ENCODE results near the gene DNAH17.

The DNAH17 gene

DNA sequence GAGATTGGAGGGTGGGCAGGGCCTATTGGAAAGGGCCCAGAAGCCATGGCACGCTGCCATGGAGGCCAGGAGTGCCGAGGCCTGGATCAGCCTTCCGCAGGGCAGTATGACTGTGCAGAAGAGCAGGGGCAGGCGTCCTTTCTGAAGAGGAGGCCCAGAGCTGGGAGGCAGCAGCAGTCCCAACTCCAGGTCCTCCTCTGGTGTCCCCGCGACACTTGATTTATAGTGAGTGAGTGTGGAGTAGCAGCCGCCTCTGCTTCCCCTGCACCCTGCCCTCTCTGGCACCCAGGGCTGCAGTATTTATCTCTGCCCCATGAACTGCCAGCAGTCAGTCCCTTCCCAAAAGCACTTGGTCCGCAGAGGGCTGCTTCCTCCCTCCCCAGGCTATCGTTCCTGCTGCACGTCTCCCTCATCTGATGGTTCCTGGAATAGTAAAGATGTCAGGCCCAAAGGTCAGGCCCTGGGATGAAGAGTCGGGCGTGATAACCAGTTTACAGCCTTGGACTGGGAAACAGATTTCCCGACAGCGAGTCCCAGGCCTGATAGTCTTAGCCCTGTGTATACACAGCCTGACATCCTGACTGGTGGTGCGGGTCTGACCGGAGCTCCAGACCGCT is 165.8 kb downstream of the DNAH17 start:
- no peak for DNase-seq (ENCODE audit: low read depth)

GRCh38 chr17:78409191-78409928 is 167.8 kb downstream of the DNAH17 start:
- DNase-seq (ENCODE audit: low read depth) = no peak

GRCh38 chr17:78408476-78409050 is 168.6 kb downstream of the DNAH17 start:
- no peak for DNase-seq (ENCODE audit: low read depth)

DNA sequence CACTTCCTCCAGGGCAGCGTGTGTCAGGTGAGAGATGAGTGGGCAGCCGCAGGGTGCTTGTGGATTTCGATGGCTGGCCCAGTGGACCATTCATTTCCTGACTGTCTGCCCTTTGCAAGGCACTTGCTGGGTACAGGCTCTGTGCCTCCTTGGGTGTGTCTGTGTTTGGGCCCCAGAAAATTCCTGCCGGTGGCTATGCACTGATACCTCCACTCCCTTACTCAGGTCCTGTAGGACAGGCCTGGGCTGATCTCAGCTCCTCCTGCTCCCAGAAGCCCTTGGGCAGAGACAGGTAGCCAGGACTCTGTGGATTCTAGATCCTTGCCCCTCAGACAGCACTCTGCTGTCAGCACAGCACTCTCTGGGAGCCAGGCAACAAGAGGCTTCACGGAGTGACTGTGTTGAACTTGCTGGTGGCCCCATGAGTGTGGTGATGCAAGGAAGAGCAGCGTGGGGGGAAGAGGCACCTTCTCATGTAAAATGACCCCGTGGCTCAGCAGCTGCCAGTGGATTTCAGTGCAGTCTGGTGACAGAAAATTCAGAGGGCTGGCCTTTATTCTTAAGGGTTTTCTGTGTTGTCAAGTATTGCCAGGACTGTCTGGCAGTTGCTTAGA is 169.7 kb downstream of the DNAH17 start:
- DNase-seq (ENCODE audit: low read depth) = no peak

DNA sequence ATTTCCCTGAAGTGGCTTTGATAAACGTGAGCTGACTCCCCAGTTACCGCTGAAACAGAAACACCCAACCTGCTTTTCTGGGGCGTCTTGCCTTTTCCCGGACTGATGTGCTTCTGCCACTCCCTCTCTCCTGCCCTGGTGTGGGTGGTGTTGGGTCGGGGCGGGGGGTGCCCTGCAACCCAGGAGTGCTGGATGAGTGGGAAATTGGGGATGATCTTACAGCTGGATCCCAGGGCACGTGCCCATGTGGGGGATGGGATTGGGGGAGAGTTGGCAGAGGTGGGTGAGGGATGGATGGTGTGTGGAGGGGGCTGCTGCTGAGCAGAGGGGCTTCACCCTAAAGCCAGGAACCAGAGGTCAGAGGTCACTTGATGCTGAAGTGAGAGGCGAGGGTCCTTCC is 170.3 kb downstream of the DNAH17 start:
- DNase-seq (ENCODE audit: low read depth) = no peak

DNA sequence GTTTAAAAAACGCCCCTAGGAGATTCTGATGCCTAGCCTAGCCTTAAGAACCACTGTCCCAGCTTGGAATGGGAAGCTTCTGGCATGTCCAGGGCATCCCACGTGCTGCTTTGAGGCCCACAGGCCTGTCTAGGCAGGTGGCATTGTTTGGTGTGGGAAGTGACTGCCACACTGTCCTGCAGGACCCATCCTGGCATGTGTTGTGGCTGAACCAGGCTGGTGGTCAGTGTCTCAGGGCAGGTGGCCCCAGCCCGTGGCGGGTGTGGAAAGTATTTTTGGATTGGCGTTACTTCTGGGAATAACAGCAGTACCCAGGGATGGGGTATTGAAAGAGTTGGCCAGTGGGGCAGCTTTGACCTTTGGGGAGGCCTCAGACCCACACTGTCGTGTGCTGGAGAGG is 170.8 kb downstream of the DNAH17 start:
- DNase-seq (ENCODE audit: low read depth) = no peak

DNA sequence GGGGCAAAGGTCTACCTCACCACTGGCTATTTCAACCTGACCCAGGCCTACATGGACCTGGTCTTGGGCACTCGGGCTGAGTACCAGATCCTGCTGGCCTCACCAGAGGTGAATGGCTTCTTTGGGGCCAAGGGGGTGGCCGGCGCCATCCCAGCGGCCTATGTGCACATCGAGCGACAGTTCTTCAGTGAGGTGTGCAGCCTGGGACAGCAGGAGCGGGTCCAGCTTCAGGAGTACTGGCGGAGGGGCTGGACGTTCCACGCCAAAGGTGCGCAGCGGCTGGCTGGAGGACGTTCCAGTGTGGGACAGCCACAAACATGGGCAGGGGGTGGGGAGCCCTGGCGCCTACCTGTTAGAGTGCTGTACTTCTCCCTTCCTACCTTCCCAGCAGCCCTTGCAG is 173.4 kb downstream of the DNAH17 start:
- DNase-seq (ENCODE audit: low read depth) = no peak

GRCh38 chr17:78401891-78402290 is 175.3 kb downstream of the DNAH17 start:
- no peak for DNase-seq (ENCODE audit: low read depth)

DNA sequence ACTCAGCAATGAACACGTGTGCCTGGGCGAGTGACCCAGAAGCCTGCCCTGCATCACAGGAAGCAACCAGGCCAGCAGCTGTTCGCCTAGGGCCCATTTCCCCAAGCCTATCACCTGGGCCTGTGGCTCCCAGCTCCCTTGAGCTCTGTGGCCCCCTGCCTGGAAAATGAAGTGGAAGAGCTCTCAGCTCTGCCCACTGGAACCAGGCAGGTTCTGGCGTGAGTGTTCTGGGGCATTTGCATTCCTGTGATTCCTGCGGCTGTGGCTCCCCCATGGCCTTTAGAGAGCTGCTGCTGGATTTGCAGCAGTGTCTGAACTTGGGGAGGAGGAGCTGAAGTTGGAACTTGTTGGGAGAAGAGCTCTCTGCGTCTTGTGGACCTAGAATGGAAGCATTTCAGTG is 175.9 kb downstream of the DNAH17 start:
- no peak for DNase-seq (ENCODE audit: low read depth)

GRCh38 chr17:78400581-78401240 is 176.5 kb downstream of the DNAH17 start:
- DNase-seq (ENCODE audit: low read depth) = no peak

GRCh38 chr17:78399693-78400144 is 177.5 kb downstream of the DNAH17 start:
- DNase-seq (ENCODE audit: low read depth) = no peak

- no peak for DNase-seq (ENCODE audit: low read depth)
Observed at GRCh38 chr17:78399028-78399692, 178.0 kb downstream of the DNAH17 start.

DNA sequence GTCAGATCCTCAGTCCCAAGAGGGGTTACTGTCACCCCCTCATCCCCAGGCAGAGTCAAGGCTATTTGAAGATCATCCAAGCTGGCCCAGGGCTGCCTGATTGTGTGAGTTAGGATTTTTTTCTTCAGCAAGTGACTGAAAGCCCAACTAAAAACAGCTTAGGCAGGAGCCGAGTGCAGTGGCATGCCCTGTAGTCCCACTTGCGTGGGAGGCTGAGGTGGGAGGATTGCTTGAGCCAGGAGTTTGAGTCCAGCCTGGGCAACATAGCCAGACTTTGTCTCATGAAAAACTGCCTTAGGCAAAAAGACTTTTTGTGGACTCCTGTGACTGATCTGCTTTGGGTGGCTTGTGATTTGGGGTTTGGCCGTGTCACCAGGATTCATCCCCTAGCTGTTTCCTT is 178.8 kb downstream of the DNAH17 start:
- no peak for DNase-seq (ENCODE audit: low read depth)

DNA sequence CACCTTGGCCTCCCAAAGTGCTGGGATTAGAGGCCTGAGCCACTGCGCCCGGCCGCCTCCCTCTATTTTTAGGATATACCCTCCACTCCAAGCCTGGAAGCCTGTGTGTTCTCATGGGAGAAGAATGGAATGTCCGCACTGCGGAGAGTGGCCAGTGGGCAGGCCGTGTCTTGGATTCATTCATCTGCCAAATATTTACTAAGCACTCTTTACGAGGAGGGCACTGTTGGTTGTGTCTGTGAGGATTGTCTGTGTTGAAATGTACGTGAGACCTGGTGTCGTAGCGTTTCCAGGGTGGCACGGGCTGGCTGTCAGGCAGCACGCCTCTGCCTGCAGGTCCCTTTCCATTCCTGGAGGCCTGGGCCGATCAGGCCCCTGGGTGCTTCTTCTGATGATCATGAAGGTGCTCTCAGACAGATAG is 179.5 kb downstream of the DNAH17 start:
- no peak for DNase-seq (ENCODE audit: low read depth)

DNA sequence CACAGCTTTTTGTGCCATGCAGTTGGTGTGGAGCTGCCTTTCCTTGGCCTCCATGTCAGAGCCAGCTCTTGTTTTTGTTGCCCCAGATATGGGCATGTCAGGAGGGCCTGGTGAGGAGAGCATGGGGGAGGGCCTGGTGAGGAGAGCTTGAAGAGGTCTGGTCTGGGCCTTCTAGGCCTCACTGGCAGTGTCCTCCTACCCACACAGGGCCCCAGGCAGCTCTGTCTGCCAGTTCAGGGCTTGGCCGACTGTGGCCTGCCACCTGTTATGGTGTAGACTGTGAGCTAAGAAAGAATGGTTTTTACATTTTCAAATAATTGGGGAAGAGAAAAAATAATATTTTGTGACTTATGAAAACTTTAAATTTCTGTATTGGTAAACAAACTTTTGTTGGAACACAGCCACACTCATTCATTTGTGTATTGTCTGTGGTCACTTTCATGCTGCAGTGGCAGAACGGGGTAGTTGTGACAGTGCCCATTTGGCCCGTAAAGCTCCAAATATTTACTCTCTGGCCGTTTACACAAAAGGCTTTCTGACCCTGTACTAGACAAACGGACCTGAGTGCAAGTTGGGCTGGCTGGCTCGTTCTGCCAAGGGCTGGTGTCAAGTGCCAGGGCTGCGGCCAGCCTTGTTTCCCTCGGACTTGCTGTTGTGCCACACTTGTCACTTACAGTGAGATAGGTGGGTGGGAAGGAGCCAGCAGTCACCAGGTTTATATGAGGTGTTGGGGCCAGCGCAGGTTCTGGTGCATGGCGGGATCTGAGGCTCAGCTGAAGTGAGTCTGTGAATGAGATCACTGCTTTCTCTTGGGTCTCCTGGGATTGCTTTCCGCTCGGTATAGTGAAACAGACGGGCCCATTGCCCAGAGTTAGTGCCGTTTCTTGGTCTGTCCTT is 180.5 kb downstream of the DNAH17 start:
- DNase-seq (ENCODE audit: low read depth) = no peak

DNA sequence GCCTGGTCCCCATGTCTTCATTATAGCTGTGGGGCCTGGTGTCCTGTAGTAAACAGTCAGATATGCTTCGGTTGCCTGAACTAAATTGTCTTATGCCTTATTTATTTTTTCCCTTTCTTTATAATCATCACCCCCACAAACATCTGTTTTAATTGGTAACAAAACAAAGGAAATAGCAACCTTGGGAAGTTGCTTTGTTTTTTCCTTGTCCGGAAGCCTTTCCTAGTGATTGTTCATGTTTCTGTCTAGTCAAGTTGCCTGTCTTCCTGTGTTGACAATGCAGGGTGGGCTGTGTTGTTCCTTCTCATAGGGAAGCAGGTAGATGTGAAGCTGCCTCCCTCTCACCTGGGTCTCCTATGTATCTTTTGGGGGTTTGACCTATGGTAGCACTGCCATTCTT is 182.0 kb downstream of the DNAH17 start:
- no peak for DNase-seq (ENCODE audit: low read depth)

- no peak for DNase-seq (ENCODE audit: low read depth)
Observed at GRCh38 chr17:78394209-78394608, 183.0 kb downstream of the DNAH17 start.

DNA sequence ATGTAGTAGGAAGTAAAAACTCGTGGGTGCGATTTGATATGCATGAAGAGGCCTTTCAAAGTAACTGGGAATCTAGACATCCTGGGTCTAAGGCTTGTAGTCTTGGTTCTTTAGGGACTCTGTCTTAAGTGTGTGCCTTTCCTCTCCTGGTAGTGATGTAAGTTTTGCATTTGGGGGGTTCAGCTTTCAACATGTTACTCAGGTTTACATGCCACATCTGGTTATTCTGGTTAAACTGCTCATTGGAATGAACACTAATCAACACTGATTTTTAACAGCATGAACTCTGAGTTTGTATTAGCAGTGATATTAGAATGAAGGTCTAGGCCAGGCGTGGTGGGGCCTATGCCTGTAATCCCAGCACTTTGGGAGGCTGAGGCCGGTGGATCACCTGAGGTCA is 183.6 kb downstream of the DNAH17 start:
- no peak for DNase-seq (ENCODE audit: low read depth)

GRCh38 chr17:78392295-78392694 is 184.9 kb downstream of the DNAH17 start:
- DNase-seq (ENCODE audit: low read depth) = no peak

DNA sequence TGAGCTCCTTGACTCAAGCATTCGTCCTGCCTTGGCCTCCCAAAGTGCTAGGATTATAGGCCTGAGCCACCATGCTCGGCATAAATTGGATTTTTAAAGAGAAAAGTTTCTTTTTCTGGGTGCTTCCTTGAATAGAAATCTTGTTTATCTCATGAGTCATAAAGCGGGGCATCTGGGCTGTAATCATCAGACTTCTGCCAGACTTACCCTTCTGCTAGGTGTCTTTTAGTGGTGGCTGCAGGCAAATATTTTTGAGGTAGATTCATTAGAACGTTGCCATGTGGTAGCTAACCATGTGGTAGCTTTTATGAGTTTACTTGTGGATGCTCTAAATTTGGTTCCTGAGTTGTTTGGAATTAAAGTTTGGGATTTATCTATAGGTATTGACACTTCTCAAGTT is 185.4 kb downstream of the DNAH17 start:
- no peak for DNase-seq (ENCODE audit: low read depth)

GRCh38 chr17:78391051-78391431 is 186.2 kb downstream of the DNAH17 start:
- DNase-seq (ENCODE audit: low read depth) = no peak

All from activated T-helper 9 cell treated with anti-CD3 and anti-CD28 coated beads, Interleukin-2, amount 50 U/mL, for 16 hours (primary cell).